ENCODE measurements around the gene ACAN. TPM values are rescaled to one million over a fixed set of nuclear protein-coding genes. Genes with fewer than 3 reads are reported as not detected.

ACAN gene
- polyA plus RNA-seq, 4 donors = 0.09 to 0.27 TPM; not detected in 2

DNA sequence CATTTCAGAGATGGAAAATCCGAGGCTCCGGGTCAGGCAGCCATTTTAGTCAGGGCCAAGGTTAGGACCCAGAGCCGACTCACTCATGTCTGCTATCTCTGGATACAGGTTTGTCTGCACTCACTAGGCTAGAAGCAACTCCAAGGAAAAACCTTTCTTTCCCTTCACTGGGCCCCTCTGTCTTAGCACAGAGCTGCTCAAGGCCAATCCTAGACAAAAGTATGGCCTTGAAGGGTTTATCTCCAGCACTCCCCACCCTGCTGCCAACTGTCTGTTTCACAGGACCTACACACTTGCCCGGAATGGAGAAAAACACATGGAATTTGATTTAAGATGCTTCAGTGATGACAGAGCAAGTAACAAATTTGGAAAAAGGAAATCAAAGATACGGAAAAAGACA lies 25.6 kb downstream of the ACAN start:
- DNase-seq = no peak
- no peaks in the 10 kb centered on the region for H3K4me1 ChIP-seq (ENCODE audit: control insufficient read depth in 3 of 3, insufficient read depth in 2 of 3, low read depth in 1 of 3, low read length in 2 of 3)
- H3K36me3 ChIP-seq (ENCODE audit: control insufficient read depth in 3 of 3, insufficient read depth in 2 of 3, low read depth in 1 of 3, low read length in 3 of 3) = no peaks in the 10 kb centered on the region
- H3K4me3 ChIP-seq (ENCODE audit: low read depth in 1 of 3, low read length in 3 of 3) = no peak overlapping the region
- 67 to 72% (median 70%) methylated on average over 5 of the region's 5 CpGs for WGBS, 3 donors
- no peak overlapping the region for H3K27ac ChIP-seq (ENCODE audit: low read depth in 1 of 3, low read length in 2 of 3)
- no peak for FAIRE-seq
- no peaks in the 10 kb centered on the region for H3K9me3 ChIP-seq (ENCODE audit: control insufficient read depth in 2 of 2, insufficient read depth in 1 of 2, low read depth in 1 of 2, low read length in 1 of 2)
- no peaks in the 10 kb centered on the region for H3K27me3 ChIP-seq (ENCODE audit: control insufficient read depth in 3 of 3, insufficient read depth in 3 of 3, low read length in 3 of 3)

DNA sequence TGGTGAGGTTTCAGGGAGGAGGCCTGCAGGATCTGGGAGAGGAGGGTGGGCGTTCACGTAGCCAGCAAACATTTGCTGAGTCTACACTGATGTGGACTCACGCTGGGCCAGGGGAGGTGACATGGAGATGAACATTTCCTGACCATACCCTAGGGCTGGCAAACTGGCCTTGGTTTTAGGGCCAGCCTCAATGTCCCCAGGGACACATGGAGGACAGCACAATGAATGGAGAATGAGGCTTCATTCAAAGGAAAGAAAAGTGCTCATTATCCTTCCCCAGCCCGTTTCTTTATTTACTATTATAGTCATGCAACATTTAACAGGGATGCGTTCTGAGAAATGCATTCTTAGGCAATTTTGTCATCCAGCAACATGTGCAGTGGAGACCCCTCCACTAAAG lies 26.8 kb downstream of the ACAN start:
- Histone ChIP-seq H3K4me3 (ENCODE audit: low read depth in 1 of 3, low read length in 3 of 3) (no peak overlapping the region), H3K27me3 (ENCODE audit: control insufficient read depth in 3 of 3, insufficient read depth in 3 of 3, low read length in 3 of 3) (no peaks in the 10 kb centered on the region), H3K36me3 (ENCODE audit: control insufficient read depth in 3 of 3, insufficient read depth in 2 of 3, low read depth in 1 of 3, low read length in 3 of 3) (no peaks in the 10 kb centered on the region), H3K4me1 (ENCODE audit: control insufficient read depth in 3 of 3, insufficient read depth in 2 of 3, low read depth in 1 of 3, low read length in 2 of 3) (no peaks in the 10 kb centered on the region), H3K9me3 (ENCODE audit: control insufficient read depth in 2 of 2, insufficient read depth in 1 of 2, low read depth in 1 of 2, low read length in 1 of 2) (no peaks in the 10 kb centered on the region), H3K27ac (ENCODE audit: low read depth in 1 of 3, low read length in 2 of 3) (no peak overlapping the region)
- FAIRE-seq (no peak), DNase-seq (no peak)
- WGBS, 3 donors = 64 to 80% (median 64%) methylated on average over 5 of the region's 5 CpGs

DNA sequence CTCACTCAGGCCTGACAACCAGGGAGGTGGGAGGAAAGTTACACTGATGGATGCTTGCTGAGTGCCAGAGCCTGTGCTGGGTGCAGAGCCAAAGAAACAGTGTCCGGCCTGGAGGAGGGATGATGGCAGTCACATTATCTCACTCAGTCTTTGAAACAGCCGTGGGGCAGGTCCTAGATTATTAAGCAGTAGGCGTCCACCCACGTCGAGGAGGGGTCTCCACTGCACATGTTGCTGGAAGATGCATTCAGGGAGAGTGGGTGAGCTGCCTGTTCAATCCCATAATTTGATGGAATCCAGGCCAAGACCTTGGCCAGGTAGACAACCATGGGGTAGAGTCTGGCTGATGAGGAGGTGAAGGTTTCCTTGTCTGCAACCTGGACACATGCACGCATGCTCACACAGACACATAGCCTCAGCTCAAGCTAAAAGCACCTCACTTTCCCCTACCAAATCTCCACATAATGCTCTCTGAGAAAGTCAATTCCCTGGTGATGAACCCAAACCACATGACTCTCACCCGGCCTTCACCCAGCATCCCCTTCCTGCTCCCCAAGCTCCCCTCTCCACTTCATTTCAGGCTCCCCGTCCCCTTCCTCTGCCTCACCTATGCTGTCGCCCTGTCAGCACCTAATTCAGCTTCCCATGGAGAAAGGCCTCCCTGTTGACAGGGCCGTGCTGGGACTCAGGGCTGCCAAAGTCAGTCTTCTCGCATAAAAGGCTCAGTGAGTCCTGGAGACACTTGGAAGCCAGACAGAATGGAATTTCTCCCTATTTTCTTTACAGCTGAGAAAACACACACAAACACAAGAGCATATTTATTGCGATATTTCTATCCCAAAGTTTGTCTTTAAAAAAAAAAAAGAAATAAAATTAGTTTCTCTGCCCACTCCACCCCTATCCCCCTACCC lies 29.8 kb downstream of the ACAN start:
- no peak overlapping the region for H3K27ac ChIP-seq (ENCODE audit: low read depth in 1 of 3, low read length in 2 of 3)
- FAIRE-seq = no peak
- H3K27me3 ChIP-seq (ENCODE audit: control insufficient read depth in 3 of 3, insufficient read depth in 3 of 3, low read length in 3 of 3) = no peaks in the 10 kb centered on the region
- H3K4me1 ChIP-seq (ENCODE audit: control insufficient read depth in 3 of 3, insufficient read depth in 2 of 3, low read depth in 1 of 3, low read length in 2 of 3) = no peaks in the 10 kb centered on the region
- WGBS, 3 donors = 77 to 83% (median 83%) methylated on average over 12 of the region's 12 CpGs
- no peaks in the 10 kb centered on the region for H3K9me3 ChIP-seq (ENCODE audit: control insufficient read depth in 2 of 2, insufficient read depth in 1 of 2, low read depth in 1 of 2, low read length in 1 of 2)
- DNase-seq = no peak
- H3K36me3 ChIP-seq (ENCODE audit: control insufficient read depth in 3 of 3, insufficient read depth in 2 of 3, low read depth in 1 of 3, low read length in 3 of 3) = no peaks in the 10 kb centered on the region
- H3K4me3 ChIP-seq (ENCODE audit: low read depth in 1 of 3, low read length in 3 of 3) = no peak overlapping the region

DNA sequence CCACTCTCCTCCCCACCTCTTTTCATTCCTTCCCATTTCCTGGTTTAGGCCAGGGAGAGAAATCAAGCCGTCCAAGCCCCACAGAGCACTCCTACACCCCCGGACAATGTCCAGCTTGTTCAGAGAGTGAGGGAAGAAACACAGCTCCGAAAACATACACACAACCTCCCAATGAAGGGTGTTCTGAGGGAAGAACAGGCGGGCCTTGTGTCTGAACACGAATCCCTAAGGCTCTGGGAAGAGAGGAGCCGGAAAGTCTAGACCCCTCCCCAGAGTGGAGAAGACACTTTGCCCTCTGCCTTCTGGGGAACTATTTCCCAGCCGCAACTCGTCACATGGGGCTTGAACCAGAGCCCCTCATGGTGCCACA lies 30.5 kb downstream of the ACAN start:
- WGBS, 3 donors = 62 to 70% (median 69%) methylated on average over 8 of the region's 8 CpGs
- FAIRE-seq (no peak), DNase-seq (no peak)
- Histone ChIP-seq H3K4me3 (ENCODE audit: low read depth in 1 of 3, low read length in 3 of 3) (no peak overlapping the region), H3K36me3 (ENCODE audit: control insufficient read depth in 3 of 3, insufficient read depth in 2 of 3, low read depth in 1 of 3, low read length in 3 of 3) (no peaks in the 10 kb centered on the region), H3K27ac (ENCODE audit: low read depth in 1 of 3, low read length in 2 of 3) (no peak overlapping the region), H3K27me3 (ENCODE audit: control insufficient read depth in 3 of 3, insufficient read depth in 3 of 3, low read length in 3 of 3) (no peaks in the 10 kb centered on the region), H3K4me1 (ENCODE audit: control insufficient read depth in 3 of 3, insufficient read depth in 2 of 3, low read depth in 1 of 3, low read length in 2 of 3) (no peaks in the 10 kb centered on the region), H3K9me3 (ENCODE audit: control insufficient read depth in 2 of 2, insufficient read depth in 1 of 2, low read depth in 1 of 2, low read length in 1 of 2) (no peaks in the 10 kb centered on the region)

GRCh38 chr15:88834211-88834812 lies 31.1 kb downstream of the ACAN start:
- H3K9me3 ChIP-seq (ENCODE audit: control insufficient read depth in 2 of 2, insufficient read depth in 1 of 2, low read depth in 1 of 2, low read length in 1 of 2) = no peaks in the 10 kb centered on the region
- FAIRE-seq (no peak), DNase-seq (peak; percentile 16 to 46)
- no peaks in the 10 kb centered on the region for H3K36me3 ChIP-seq (ENCODE audit: control insufficient read depth in 3 of 3, insufficient read depth in 2 of 3, low read depth in 1 of 3, low read length in 3 of 3)
- H3K4me3 ChIP-seq (ENCODE audit: low read depth in 1 of 3, low read length in 3 of 3) = no peak overlapping the region
- H3K27ac ChIP-seq (ENCODE audit: low read depth in 1 of 3, low read length in 2 of 3) = no peak overlapping the region
- no peaks in the 10 kb centered on the region for H3K27me3 ChIP-seq (ENCODE audit: control insufficient read depth in 3 of 3, insufficient read depth in 3 of 3, low read length in 3 of 3)
- WGBS, 3 donors = 33 to 43% (median 41%) methylated on average over 14 of the region's 14 CpGs
- H3K4me1 ChIP-seq (ENCODE audit: control insufficient read depth in 3 of 3, insufficient read depth in 2 of 3, low read depth in 1 of 3, low read length in 2 of 3) = no peaks in the 10 kb centered on the region

GRCh38 chr15:88835119-88835518 lies 31.9 kb downstream of the ACAN start:
- no peak for FAIRE-seq
- 77 to 91% (median 86%) methylated on average over 4 of the region's 4 CpGs for WGBS, 3 donors

GRCh38 chr15:88835646-88836045 lies 32.4 kb downstream of the ACAN start:
- Histone ChIP-seq H3K36me3 (ENCODE audit: control insufficient read depth in 3 of 3, insufficient read depth in 2 of 3, low read depth in 1 of 3, low read length in 3 of 3) (no peaks in the 10 kb centered on the region), H3K4me1 (ENCODE audit: control insufficient read depth in 3 of 3, insufficient read depth in 2 of 3, low read depth in 1 of 3, low read length in 2 of 3) (no peaks in the 10 kb centered on the region), H3K27me3 (ENCODE audit: control insufficient read depth in 3 of 3, insufficient read depth in 3 of 3, low read length in 3 of 3) (no peaks in the 10 kb centered on the region), H3K4me3 (ENCODE audit: low read depth in 1 of 3, low read length in 3 of 3) (no peak overlapping the region), H3K9me3 (ENCODE audit: control insufficient read depth in 2 of 2, insufficient read depth in 1 of 2, low read depth in 1 of 2, low read length in 1 of 2) (no peaks in the 10 kb centered on the region), H3K27ac (ENCODE audit: low read depth in 1 of 3, low read length in 2 of 3) (no peak overlapping the region)
- WGBS, 3 donors = 43 to 65% (median 50%) methylated on average over 2 of the region's 2 CpGs
- DNase-seq (no peak), FAIRE-seq (no peak)

More at GRCh38 chr15:88835119-88835518, 31.9 kb downstream of the ACAN start:
- no peak for DNase-seq
- H3K27ac ChIP-seq (ENCODE audit: low read depth in 1 of 3, low read length in 2 of 3) = no peak overlapping the region
- no peaks in the 10 kb centered on the region for H3K4me1 ChIP-seq (ENCODE audit: control insufficient read depth in 3 of 3, insufficient read depth in 2 of 3, low read depth in 1 of 3, low read length in 2 of 3)
- no peaks in the 10 kb centered on the region for H3K36me3 ChIP-seq (ENCODE audit: control insufficient read depth in 3 of 3, insufficient read depth in 2 of 3, low read depth in 1 of 3, low read length in 3 of 3)
- H3K27me3 ChIP-seq (ENCODE audit: control insufficient read depth in 3 of 3, insufficient read depth in 3 of 3, low read length in 3 of 3) = no peaks in the 10 kb centered on the region
- H3K9me3 ChIP-seq (ENCODE audit: control insufficient read depth in 2 of 2, insufficient read depth in 1 of 2, low read depth in 1 of 2, low read length in 1 of 2) = no peaks in the 10 kb centered on the region
- no peak overlapping the region for H3K4me3 ChIP-seq (ENCODE audit: low read depth in 1 of 3, low read length in 3 of 3)

- no peak overlapping the region for H3K4me3 ChIP-seq (ENCODE audit: low read depth in 1 of 3, low read length in 3 of 3)
- H3K9me3 ChIP-seq (ENCODE audit: control insufficient read depth in 2 of 2, insufficient read depth in 1 of 2, low read depth in 1 of 2, low read length in 1 of 2) = no peaks in the 10 kb centered on the region
- no peaks in the 10 kb centered on the region for H3K36me3 ChIP-seq (ENCODE audit: control insufficient read depth in 3 of 3, insufficient read depth in 2 of 3, low read depth in 1 of 3, low read length in 3 of 3)
- FAIRE-seq = no peak
- no peak overlapping the region for H3K27ac ChIP-seq (ENCODE audit: low read depth in 1 of 3, low read length in 2 of 3)
- H3K27me3 ChIP-seq (ENCODE audit: control insufficient read depth in 3 of 3, insufficient read depth in 3 of 3, low read length in 3 of 3) = no peaks in the 10 kb centered on the region
- WGBS, 3 donors = 84 to 88% (median 88%) methylated on average over 18 of the region's 18 CpGs
- no peak for DNase-seq
- H3K4me1 ChIP-seq (ENCODE audit: control insufficient read depth in 3 of 3, insufficient read depth in 2 of 3, low read depth in 1 of 3, low read length in 2 of 3) = no peaks in the 10 kb centered on the region
These were observed 35.4 kb downstream of the ACAN start for GRCh38 chr15:88838667-88839066.

Data from small intestine (tissue), 7 donors.